ENCODE results near the gene GPC6. TPM values are rescaled to one million over a fixed set of nuclear protein-coding genes. Genes with fewer than 3 reads are reported as not detected.

Gene GPC6
- total RNA-seq, 1 donor from 2014 or later, result 5.5 TPM

DNA sequence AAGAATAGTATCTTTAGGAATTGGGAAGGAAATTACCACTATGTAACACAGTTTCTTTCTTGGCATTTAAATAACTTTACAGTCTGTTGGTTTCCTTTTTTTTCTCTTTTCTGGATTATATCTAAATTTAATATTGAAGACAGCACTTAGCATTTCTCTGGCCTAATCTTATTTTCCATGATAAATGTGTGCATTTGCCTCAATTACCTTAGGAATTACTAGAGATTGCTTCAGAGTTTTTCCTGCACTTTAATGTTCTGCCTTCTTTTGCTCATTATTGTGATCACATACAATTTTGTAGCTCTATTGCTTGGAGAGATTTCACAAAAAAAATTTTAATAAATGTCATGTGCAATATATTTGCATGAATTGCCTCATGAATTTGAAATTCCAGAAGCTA lies 1227.7 kb downstream of the GPC6 start:
- Histone ChIP-seq H3K27me3 (ENCODE audit: control insufficient read depth, insufficient read depth, low read length) (no peaks in the 10 kb centered on the region), H3K36me3 (ENCODE audit: control insufficient read depth, insufficient read depth, low read length) (no peaks in the 10 kb centered on the region), H3K4me3 (ENCODE audit: low read depth, low read length) (no peak overlapping the region)
- TF ChIP-seq, protein P1, sequence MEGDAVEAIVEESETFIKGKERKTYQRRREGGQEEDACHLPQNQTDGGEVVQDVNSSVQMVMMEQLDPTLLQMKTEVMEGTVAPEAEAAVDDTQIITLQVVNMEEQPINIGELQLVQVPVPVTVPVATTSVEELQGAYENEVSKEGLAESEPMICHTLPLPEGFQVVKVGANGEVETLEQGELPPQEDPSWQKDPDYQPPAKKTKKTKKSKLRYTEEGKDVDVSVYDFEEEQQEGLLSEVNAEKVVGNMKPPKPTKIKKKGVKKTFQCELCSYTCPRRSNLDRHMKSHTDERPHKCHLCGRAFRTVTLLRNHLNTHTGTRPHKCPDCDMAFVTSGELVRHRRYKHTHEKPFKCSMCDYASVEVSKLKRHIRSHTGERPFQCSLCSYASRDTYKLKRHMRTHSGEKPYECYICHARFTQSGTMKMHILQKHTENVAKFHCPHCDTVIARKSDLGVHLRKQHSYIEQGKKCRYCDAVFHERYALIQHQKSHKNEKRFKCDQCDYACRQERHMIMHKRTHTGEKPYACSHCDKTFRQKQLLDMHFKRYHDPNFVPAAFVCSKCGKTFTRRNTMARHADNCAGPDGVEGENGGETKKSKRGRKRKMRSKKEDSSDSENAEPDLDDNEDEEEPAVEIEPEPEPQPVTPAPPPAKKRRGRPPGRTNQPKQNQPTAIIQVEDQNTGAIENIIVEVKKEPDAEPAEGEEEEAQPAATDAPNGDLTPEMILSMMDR (IDR thresholded peaks at IDR 0.05; ENCODE audit: insufficient read depth, low read length, severe bottlenecking), result no peak
- no peak for DNase-seq (ENCODE audit: low read depth)
- FAIRE-seq, result no peak

- no peak for FAIRE-seq
- Histone ChIP-seq H3K4me3 (ENCODE audit: low read depth, low read length) (no peak overlapping the region), H3K27me3 (ENCODE audit: control insufficient read depth, insufficient read depth, low read length) (no peaks in the 10 kb centered on the region), H3K36me3 (ENCODE audit: control insufficient read depth, insufficient read depth, low read length) (no peaks in the 10 kb centered on the region)
- peak; percentile 4 for DNase-seq (ENCODE audit: low read depth)
- TF ChIP-seq, protein P1 (IDR thresholded peaks at IDR 0.05; ENCODE audit: insufficient read depth, low read length, severe bottlenecking), result no peak
Measured at GRCh38 chr13:94454906-94455305, 1228.3 kb downstream of the GPC6 start.

DNA sequence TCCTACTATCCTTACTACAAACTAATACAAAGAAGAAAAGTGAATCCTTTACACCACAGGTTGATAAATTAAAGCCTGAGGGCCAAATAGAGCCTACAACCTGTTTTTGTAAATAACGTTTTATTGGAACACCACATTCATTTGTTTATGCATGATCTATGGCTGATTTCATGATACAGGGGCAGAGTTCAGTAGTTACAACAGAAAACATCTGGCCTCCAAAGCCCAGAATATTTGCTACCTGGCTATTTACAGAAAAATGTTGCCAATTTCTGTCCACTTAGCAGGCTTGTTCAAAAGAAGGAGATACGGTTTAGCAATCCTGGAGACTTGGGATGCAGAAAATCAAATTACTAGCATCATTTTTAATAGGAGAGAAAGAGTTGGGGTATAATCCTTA lies 1228.8 kb downstream of the GPC6 start:
- Histone ChIP-seq H3K4me3 (ENCODE audit: low read depth, low read length) (no peak overlapping the region), H3K27me3 (ENCODE audit: control insufficient read depth, insufficient read depth, low read length) (no peaks in the 10 kb centered on the region), H3K36me3 (ENCODE audit: control insufficient read depth, insufficient read depth, low read length) (no peaks in the 10 kb centered on the region)
- no peak for FAIRE-seq
- TF ChIP-seq, protein P1 (IDR thresholded peaks at IDR 0.05; ENCODE audit: insufficient read depth, low read length, severe bottlenecking), result no peak
- DNase-seq (ENCODE audit: low read depth), result no peak
